CD4-positive, alpha-beta T cell treated with Interleukin-17A for 4 hours (primary cell): ENCODE results near the gene WBP2NL.

ENCODE experiments used
- DNase-seq: peaks from one replicate; pipeline ENCODE4 v3.0.0-alpha.2; 2020; ENCODE audit warnings: mixed read lengths

The WBP2NL gene

DNA sequence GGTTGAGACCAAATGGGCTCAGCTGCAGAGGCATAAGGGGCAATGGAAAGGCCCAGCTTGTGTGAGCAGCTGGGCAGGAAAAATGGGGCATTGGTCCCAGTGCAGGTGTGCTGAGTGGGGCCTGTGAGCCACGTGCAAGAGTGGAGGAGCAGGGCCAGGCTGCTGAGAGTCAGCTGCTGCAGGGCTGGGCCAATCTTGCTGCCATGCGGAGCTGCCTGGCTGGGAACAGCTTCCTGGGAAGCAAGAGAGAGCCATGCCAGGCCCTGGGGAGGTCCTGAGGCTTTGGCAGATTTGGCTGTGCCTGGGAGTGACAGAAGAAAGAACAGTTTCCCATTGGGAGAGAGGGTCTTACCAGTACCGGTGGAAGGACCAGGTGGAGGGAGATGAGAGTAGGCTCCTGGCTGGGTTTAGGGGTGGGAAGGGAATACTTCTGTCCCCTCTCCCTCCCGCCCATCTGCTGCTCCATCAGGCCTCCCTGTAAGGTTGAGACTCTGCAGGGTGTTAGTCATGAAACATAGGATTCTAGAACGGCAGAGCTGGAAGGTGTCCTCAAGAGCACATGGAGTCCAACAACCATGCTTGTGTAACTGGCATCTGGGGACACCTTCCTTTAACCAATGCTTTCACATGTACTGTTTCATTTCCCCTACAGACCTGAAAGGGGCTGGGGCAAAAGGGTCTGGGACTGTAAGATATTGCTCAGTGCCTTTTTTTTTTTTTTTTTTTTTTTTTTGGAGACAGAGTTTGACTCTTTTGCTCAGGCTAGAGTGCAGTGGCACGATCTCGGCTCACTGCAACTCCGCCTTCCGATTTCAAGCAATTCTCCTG lies 19.0 kb upstream of the WBP2NL start:
- DNase-seq: no peak

DNA sequence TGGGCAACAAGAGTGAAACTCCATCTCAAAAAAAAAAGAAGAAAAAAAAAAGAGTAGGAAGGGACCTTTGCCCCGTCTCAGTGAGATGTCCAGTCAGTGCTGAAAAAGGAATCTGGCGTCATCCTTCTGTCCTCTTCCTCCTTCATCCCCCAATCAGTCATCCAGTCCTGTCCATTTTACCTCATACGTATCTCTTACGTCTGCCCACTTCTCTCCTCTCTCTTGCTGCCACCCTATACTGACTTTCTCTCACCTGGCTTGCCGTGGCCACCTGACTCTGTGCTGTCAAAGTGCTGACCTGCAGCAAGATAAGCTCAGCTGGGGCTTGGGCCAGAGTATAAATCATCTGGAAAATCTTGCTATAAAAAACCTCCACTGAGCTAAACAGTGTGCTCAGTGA lies 15.7 kb upstream of the WBP2NL start:
- no peak for DNase-seq

DNA sequence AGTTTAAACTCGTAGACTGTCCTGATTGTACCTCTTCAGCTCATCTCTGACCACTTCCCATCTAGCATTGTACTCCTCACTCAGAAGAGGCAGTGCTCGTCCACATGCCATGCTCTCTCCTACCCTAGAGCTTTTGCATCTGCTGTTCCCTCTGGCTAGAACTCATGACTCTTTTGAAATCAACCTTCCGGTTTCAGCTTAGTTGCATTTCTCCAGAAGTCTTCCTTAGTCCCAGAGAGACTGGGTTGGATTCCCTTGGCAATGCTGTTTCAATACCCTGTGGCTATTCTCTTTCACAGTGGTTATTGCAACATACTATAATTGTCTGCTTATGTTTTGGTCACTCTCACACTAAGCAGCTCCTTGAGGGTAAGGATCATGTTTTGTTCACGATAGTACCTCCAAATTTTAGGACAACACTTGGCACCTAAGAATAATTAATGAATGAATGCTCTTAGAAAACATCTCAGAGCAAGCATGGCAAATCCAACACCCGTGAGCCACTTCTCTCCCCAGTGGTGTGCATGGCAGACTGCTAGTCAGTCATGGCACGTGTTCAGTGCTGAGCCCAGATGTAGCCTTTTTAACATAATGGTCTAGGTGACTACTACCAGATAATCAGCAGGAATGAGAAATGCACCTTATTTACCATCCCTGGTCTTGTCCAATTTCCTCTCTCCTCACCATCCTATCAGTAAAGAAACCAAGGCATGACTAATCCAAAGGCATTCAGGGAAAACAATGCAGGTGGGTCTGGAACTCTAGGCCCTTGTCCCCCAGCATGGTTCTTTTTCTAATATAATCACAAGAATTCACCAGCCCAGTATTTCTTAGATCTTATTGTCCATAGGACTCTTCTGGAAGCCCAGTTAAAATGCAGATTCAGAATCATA lies 14.8 kb upstream of the WBP2NL start:
- DNase-seq: no peak

DNA sequence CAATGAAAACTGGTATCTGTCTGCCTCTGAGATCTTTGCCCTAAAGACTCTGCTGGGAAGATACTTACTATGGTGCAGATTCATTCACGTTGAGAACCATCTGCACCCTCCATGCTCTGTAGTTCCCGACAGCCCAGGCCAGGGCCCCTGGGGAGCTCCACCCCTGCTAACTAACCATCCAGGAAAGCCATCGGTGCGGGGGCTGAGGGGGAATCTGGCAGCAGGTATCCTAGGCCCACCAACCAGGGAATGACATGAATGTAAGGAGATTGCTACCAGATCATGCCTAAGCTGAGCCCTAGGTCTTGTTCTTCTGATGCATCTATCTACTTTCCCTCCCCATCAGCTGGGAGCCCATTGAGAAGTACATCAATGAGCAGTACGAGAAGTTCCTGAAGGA lies 11.3 kb upstream of the WBP2NL start:
- no peak for DNase-seq

DNA sequence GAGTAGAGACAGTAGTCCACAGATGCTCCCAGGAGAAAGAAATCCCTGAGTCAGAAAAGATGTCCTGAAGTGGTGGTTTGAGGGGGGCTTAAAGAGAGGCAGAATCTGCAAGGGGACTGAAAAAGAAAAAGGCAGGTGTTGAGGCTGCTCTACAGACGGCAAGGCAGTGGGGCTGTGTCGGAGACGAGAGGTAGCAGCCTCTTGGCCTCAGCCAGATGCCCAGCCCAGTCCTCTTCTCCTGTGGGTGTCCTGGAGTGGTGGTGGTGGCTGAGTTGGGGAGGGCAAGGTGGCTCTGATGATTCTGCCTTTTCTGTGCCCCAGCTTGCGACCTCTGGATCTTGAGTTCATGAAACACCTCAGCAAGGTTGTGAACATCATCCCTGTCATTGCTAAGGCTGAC lies 9.3 kb upstream of the WBP2NL start:
- DNase-seq: no peak

DNA sequence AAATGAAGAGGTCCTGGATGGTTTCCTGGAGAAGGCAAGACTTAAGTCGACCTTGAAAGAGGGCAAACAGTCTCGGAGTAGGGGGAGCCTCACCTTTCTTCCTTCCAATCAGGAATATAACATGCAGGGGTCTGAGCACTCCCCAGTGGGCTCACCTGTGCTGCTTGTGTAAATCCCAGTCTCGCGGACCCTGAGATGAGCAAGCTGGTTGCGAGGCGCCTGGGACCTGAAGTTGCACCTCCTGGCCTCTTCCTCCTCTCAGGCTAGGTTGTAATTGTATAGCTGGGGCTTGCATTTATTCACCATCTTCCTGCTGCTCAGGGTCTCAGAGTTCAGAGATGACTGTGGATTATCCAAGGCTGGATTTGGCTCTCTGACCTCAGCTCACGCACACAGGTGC lies 7.5 kb upstream of the WBP2NL start:
- no peak for DNase-seq

DNA sequence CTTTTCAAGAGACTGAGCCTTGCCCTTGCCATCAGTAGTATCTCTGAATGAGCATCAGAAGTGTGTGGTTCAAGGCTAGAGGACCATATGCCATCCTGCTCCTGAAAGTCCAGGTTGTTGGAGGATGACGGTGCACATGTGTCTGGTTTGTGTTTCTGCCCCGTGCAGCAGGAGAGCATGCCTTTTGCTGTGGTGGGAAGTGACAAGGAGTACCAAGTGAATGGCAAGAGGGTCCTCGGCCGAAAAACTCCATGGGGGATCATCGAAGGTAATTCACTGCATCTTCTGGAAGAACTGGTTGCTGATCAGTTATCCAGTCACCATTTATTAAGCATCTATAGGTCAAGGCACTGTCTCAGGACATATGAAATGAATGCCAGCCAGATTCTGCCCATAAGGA lies 6.1 kb upstream of the WBP2NL start:
- no peak for DNase-seq

DNA sequence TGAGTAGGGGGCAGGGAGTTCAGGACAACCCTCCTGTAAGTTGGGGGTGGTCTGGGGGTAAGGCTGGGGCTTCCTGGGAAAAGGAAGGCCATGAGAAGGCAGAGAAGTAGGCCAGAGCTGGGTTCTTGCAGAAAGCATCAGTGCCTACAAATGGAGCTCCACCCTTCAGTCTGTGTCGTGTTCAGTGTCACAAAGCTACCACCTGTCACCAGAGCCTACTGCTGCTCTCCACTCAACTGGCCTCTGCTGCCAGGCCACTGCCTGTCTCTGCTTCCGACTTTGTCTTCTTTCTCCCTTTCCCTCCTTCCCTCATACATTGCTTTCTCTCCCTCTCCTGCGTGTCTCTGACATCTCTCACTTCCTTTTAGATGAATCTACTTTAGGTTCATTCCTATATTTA lies 3.4 kb upstream of the WBP2NL start:
- DNase-seq: no peak

DNA sequence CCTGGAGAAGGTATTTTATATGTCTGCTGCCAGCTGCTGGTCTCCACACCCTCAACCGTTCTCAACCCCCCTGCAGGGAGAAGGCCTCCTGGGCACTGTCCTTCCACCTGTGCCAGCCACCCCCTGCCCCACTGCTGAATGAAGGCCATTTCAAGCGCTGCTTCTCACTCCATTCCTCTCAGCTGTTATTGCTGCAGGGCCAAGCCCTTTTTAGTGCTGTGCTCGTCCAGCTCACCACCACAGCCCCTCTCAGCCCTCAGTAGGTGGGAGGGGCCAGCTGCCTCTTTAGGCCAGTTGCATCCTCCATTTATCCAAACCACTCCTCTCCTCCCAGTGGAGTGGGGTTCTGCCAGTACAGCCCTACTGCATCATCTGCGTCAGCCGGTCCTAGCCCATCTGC lies 1.8 kb upstream of the WBP2NL start:
- no peak for DNase-seq

DNA sequence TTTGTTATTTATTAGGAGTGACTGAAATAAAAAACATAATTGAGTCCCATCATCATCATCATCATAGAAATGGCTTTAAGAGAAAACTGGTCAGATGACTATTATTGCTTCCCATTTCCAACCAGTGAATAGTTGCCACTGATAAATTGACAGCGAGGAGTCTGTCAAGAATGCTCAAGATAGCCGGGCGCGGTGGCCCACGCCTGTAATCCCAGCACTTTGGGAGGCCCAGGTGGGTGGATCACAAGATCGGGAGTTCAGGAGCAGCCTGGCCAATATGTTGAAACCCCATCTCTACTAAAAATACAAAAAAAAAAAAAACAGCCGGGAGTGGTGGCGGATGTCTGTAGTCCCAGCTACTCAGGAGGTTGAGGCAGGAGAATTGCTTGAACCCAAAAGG lies 1.9 kb downstream of the WBP2NL start:
- DNase-seq: no peak

DNA sequence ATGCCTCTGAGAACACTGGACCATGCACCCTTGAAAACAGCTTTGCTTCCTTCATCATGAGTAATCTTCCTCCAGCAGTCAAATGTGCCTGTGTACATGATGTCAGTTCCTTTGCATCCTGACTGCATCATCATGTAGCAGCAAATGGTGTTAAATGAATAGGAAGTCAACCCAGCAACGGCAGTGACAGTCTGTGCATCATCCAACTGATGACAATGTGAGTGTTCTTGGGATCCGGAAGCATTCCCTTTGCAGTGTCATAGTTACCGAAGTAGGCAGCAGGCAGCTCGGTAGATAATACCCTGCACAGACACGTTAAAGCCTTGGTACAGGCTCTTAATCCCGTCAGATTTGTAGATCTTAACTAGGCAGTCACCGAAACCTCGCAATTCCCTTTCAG lies 2.5 kb downstream of the WBP2NL start:
- DNase-seq: no peak

DNA sequence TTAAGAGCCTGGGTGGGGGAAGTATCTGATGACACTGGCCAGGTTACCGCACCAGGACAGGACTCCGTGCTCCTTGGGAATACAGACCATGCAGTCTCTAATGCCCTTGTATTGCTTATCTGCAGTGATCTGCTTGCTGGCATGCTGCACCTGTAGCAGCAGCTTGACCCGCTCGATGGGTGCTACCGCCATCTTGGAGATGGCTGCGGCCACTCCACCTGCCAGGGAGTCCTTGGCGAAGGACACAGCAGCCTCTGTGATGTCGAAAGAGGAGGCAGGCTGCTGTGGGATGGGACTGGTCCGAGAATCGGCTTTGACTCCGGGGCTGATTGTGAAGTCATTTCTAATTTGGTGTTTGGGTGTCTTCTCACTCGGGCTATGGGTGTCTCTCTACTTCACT lies 3.1 kb downstream of the WBP2NL start:
- no peak for DNase-seq

DNA sequence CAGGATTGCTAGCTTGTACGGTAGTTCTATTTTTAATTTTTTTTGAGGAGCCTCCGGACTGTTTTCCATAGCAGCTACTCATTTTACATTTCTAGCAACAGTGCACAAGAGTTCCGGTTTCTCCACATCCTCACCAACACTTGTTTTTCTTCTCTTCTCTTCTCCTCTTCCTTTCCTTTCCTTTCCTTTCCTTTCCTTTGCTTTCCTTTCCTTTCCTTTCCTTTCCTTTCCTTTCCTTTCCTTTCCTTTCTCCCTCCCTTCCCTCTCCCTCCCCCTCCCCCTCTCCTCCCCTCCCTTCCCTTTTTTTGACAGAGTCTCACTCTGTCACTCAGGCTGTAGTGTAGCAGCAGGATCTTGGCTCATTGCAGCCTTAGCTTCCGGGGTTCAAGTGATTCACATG lies 9.3 kb downstream of the WBP2NL start:
- DNase-seq: no peak

DNA sequence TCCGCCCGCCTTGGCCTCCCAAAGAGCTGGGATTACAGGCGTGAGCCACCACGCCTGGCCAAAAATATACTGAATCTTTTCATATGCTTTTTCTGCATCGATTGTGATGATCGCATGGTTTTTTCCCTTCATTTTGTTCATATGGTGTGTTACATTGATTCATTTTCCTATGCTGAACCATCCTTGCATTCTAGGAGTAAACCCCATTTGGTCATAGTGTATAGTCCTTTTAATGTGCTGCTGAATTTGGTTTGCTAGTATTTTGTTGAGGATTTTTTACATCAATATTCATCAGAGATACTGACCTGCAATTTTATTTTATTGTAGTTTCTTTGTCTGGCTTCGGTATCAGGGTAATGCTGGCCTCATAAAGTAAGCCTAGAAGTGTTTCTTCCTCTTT lies 12.2 kb downstream of the WBP2NL start:
- DNase-seq: no peak

DNA sequence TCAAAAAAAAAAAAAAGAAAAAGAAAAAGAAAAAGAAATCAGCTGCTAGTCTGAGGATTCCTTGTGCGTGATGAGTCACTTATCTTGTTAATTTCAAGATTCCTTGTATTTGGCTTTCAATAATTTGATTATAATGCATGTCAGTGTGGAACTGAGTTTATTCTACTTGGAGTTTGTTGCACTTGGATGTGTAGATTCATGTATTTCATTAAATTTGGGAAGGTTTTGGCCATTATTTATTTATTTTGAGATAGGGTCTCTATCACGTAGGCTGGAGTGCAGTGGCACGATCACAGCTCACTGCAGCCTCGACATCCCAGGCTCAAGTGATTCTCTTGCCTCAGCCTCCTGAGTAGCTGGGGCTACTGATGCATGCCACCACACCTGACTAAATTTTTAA lies 14.8 kb downstream of the WBP2NL start:
- no peak for DNase-seq

DNA sequence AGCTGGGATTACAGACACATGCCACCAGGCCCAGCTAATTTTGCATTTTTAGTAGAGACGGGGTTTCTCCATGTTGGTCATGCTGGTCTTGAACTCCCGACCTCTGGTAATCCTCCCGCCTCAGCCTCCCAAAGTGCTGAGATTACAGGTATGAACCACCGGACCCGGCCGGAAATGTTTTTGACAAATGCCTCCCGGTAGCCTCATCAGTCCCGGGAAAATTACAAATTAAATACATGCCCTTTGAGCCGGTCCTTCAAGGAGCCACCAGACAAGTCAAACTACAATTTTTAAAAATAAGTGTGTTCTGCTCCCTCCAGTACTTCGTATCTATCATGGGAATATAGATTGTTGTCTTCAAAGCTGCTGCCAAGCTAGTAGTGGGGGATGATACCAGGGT lies 17.5 kb downstream of the WBP2NL start:
- no peak for DNase-seq

DNA sequence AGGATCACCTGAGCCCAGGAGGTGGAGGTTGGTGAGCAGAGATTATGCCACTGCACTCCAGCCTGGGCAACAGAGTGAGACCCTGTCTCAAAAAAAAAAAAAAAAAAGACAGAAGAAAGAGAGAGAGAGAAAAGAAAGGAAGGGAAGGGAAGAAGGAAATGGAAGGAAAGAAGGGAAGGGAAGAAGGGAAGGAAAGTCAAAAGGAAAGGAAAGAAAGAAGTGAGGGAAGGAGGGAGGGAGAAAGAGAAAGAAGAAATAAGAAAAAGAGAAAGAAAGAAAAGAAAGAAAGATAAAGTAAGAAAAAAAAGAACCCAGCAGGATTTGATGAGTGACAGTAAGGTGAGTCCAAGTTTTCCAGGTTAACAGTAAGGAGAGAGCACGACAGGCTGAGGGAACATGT lies 19.6 kb downstream of the WBP2NL start:
- no peak for DNase-seq

DNA sequence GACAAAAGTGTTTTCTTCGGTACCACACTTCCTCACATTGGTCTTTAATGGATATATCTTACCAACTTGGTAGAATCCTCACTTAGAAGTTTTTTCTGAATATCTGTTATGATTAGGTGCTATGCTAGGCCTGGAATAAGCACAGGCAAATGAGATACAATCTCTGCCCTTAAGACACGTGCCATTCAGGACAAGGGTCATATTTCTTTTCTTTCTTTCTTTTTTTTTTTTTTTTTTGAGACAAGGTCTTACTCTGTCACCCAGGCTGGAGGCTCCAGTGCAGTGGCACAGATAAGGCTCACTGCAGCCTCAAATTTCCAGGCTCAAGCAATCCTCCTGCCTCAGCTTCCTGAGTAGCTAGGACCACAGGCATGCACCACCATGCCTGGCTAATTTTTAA lies 23.0 kb downstream of the WBP2NL start:
- no peak for DNase-seq

DNA sequence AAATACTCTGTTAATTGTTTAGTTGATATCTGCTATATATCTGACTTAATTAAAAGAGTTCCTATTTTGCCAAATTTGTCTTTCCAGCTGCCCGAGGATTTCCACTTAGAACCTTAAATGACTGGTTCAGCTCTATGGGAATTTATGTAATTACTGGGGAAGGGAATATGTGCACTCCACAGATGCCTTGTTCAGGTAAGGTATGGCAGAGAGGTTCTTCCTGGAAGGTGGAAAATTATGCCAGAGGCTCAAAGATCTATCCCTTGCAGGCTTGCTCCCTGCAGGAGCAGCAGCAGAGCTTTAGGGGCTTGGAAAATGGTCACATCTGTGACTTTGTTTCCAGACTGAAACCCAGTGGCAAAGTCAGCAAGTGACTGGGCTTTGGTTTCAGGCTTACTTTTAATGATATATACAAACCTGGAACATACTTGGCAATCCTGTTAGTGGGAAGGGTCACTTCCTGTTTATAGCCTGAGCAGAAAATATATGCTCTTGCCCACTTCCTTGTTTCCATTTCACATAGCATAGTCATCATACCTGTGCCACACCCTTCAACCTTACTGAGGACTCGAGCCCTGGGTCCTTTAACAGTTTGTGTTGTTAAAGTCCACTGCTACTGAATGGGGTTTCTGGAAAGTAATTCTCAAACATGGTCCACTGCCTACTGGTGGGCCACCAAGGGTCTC lies 23.7 kb downstream of the WBP2NL start:
- no peak for DNase-seq

DNA sequence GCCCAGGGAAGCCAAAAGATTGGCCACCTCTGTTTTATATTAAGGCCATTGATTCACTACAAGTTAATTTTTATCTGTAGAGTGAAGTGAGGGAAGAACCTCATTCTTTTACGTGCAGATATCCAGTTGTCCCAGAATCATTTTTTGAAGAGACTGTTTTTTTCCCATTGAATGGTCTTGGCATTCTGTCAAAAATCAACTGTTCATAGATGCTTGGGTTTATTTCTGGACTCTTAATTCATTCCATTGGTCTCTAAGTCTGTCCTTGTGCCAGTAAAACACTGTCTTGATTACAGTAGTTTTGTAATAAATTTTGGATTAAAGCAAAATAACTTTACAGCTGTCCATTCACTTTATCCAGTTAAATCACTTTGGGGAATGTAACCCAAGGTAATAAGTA lies 26.8 kb downstream of the WBP2NL start:
- no peak for DNase-seq

DNA sequence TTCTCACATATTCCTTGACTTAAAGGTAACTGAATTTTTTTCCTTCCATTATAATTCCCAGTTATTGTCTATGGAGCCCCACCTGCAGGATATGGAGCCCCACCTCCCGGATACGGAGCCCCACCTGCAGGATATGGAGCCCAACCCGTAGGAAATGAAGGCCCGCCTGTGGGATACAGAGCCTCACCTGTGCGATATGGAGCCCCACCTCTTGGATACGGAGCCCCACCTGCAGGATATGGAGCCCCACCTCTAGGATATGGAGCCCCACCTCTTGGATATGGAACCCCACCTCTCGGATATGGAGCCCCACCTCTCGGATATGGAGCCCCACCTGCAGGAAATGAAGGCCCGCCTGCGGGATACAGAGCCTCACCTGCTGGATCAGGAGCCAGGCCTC lies 28.1 kb downstream of the WBP2NL start:
- no peak for DNase-seq

DNA sequence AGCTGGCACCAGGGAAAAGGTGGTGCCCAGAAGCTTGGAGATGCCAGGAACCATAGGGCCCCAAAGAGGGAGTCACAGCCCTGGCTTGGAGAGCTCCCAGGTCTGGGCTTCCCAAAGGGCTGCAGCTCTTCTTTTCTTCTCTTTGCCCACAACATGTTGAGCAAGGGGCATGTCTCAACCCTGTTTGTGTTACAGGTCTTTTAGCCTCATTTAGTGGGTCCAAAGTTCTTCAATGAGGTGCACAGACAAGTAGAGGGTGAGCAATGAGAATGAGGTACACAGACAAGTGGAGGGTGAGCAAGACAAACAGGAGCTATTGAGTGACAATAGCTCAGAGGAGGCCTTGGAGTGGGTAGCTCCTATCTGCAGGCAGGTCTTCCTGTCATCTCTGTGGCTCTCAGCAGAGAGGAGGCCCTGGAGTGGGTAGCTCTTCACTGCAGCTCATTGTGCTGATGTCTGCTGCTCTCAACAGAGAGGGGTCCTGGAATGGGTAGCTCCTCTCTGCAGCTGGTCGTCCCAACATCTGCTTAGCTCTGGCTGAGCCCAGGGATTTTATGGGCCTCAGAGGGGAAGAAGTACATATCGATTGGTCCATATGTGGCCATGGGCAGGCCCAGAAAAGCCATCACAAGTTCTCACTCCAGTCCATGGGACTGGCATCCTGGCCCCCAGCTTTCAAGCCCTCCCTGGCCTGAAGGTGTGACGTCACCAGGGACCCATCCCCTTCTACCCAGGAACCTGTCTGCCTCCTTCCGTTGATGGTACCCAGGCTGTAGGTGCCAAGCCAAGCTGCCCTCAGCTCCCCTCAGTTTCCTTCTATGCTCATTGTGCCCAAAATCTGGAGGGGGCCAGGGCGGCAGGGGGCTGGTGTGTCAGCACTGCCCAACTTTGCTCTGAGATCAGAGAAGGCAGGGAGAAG lies 34.9 kb downstream of the WBP2NL start:
- no peak for DNase-seq

DNA sequence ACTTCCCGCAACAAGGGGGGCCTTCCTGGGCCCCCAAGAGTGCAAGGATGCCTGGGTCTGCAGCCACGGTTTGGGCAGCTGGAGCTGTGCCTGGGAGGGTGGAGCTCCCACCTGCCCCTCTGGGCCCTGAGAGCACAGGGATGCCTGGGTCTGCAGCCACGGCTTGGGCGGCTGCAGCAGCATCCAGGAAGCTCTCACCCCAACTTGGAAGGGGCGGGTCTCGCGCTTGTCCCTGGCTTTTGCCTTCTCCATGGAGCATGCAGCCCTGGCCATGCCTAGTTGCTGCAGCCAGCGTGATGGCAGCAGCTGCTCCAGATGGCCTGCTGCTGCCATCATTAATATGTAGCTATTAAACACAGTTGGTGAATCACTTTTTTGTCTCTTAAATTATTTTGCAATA lies 36.7 kb downstream of the WBP2NL start:
- DNase-seq: no peak
